Fibroblast of villous mesenchyme (primary cell): Measurements from ENCODE around the gene FBN1. TPM values are rescaled to one million over a fixed set of nuclear protein-coding genes. Genes with fewer than 3 reads are reported as not detected.
A peak's percentile ranks its signal among the peaks of the same experiment; 100 is the strongest.

Source experiments
- DNase-seq: peaks from one replicate; pipeline ENCODE4 v3.0.0-alpha.2; 2010; ENCODE audit warnings: low read depth
- H3K4me3 ChIP-seq: 2 replicates; pipeline ENCODE4 v1.5.1; 2011; ENCODE audit warnings: low read depth, mild to moderate bottlenecking, low read length
- total RNA-seq: library from RNA; depleted of rRNA; stranded (reverse); fragments of >200 nt; gene quantifications from 2 replicates; pipeline ENCODE4 v1.2.3, GENCODE V29; 2012
- TF ChIP-seq, protein P1 (sequence below): IDR thresholded peaks from 2 replicates; pipeline ENCODE4 v1.5.1; 2012; ENCODE audit warnings: low read depth, mild to moderate bottlenecking, low read length; ENCODE audit not compliant: insufficient read depth

FBN1 gene
- total RNA-seq, 1 donor: 333 TPM

DNA sequence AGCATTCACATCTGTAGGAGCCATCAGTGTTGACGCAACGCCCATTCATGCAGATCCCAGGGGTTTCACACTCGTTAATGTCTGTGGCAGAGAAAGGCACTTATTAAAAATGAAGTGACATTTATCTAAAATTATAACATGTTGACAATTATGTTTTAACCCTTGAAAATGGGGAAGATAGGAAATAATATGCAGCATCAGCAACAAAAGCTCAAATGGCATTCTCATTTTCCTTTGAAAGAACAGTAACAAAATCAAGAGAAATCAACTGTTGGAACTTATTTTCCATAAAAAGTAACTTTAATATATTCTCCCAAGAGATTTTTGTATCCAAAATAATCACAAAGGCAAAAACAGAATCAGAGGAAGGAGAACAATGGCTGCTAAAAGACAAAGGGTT, 140.4 kb downstream of the FBN1 start:
- TF ChIP-seq, protein P1, sequence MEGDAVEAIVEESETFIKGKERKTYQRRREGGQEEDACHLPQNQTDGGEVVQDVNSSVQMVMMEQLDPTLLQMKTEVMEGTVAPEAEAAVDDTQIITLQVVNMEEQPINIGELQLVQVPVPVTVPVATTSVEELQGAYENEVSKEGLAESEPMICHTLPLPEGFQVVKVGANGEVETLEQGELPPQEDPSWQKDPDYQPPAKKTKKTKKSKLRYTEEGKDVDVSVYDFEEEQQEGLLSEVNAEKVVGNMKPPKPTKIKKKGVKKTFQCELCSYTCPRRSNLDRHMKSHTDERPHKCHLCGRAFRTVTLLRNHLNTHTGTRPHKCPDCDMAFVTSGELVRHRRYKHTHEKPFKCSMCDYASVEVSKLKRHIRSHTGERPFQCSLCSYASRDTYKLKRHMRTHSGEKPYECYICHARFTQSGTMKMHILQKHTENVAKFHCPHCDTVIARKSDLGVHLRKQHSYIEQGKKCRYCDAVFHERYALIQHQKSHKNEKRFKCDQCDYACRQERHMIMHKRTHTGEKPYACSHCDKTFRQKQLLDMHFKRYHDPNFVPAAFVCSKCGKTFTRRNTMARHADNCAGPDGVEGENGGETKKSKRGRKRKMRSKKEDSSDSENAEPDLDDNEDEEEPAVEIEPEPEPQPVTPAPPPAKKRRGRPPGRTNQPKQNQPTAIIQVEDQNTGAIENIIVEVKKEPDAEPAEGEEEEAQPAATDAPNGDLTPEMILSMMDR: no peak
- DNase-seq: no peak

DNA sequence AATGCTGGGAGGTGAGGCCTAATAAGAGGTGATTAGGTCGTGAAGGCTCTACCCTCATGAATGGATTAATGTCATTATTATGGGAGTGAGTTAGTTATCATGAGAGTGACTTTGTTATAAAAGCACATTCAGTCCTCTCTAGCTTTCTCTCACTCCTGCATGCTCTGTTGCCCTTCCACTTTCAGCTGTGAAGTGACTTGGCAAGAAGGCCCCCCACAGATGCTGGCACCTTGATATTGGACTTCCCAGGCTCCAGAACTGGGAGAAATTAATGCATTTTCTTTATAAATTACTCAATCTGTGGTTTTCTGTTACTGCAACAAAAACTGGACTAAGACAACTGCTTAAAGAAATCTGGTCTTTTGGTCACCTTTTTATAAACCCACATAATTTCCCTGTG, 144.3 kb downstream of the FBN1 start:
- TF ChIP-seq, protein P1: no peak
- no peak for DNase-seq
- H3K4me3 ChIP-seq: no peak overlapping the region

More for the DNA sequence above, 140.4 kb downstream of the FBN1 start:
- no peak overlapping the region for H3K4me3 ChIP-seq

DNA sequence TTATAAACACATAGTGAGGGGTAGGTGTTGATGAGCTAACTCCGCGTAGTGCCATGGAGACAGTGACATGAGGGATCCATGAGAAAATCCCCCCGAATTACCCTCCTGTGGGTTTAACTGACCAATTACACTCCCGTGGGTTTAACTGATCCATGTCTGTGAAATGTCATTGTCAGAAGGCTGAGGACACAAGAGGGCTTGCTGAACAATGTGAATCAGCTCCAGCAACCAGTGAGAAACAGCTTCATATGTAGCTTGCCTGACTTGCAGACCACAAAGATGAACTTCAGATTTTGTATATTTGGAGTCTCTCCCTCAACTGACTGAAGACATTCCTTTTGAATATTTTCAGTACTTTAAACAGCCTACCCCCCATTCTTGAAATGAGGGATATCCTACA, 144.9 kb downstream of the FBN1 start:
- no peak for DNase-seq
- TF ChIP-seq, protein P1: no peak
- no peak overlapping the region for H3K4me3 ChIP-seq

DNA sequence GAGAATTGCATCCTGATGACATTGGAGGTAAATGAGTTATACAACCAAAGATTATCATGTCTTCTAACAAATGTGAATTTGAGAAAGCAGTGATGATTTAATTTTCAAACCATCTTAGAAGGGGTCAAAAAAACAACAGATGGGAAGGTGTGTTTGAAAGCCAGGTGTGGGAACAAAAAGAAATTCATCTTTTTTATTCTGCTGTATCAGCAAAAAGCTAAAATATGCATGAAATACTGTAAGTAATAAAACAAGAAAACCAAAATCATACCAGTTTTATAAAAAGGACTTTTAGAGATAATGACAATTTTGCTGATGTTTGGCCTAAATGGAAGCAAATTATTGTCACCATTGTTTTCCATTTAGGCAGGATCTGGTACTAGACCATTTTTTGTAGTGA, 145.5 kb downstream of the FBN1 start:
- no peak for DNase-seq
- H3K4me3 ChIP-seq: no peak overlapping the region
- TF ChIP-seq, protein P1: no peak

DNA sequence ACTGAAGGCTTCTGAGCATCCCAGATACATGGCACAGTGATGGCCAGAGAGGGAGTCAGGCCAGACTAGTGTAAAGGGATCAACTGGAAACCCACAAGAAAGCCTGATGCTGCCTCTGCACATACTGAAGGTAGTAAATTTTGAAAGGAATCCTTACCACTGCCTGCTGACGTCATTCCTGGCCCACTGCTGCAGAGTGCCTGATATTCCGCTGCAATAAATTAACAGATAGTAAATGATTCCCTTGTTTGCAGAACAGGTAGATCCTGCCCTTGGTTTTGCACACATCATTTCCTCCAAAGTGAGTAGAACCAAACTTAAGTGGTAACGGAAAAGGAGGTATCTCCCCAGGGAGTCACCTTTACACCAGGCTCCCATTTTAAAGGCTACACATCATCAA, 146.7 kb downstream of the FBN1 start:
- DNase-seq: no peak
- H3K4me3 ChIP-seq: no peak overlapping the region
- TF ChIP-seq, protein P1: no peak

DNA sequence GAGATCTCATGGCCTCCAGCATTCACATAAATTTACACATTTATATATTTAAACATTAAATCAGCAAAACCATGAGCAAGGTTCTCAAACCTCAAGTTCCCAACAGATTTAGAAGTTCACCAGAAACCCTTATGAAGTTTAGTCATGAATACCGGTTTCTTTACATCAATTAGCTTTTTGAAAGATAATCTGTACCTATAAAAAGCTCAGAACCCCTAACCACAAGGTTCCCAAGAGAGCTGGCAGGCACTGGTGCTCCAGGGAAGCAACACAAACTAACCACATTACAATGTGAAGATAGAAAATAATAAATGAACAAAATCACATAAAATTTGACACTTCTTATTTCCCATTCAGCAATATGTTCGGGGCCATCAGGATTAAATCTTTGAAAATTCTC, 150.9 kb downstream of the FBN1 start:
- no peak overlapping the region for H3K4me3 ChIP-seq
- TF ChIP-seq, protein P1: no peak
- DNase-seq: peak; percentile 44

DNA sequence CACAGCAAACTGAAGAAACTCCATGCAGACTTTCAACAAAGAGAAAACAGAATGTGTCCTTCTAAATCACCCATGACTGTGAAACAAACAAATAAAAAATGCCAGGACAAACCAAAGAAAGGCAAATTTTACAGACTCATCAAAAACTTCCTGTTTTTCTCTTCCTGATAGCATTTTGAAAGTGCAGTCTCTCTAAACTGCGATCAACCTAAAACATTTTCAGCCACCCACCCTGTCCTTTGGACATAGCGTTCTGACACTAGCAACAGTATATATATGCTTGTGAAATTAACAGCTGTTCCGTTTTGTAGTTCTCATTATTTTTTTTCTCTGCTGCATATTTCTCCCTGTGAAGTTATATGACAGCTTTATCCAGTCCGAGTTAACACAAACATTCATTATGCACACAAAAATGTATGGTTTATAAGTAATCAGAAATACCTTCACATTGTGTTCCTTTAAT, 151.7 kb downstream of the FBN1 start:
- no peak overlapping the region for H3K4me3 ChIP-seq
- TF ChIP-seq, protein P1: no peak
- DNase-seq: no peak
